HG02970 (cell line): ENCODE measurements around the gene HSPBP1.
A peak's percentile ranks its signal among the peaks of the same experiment; 100 is the strongest.

Experiments used
- ATAC-seq: cut with Tn5 transposase; IDR thresholded peaks from one replicate; pipeline ENCODE4 v1.9.1; 2021; ENCODE audit warnings: mild to moderate bottlenecking, moderate library complexity, moderate number of reproducible peaks; ENCODE audit not compliant: unreplicated experiment, low FRiP score

The HSPBP1 gene

DNA sequence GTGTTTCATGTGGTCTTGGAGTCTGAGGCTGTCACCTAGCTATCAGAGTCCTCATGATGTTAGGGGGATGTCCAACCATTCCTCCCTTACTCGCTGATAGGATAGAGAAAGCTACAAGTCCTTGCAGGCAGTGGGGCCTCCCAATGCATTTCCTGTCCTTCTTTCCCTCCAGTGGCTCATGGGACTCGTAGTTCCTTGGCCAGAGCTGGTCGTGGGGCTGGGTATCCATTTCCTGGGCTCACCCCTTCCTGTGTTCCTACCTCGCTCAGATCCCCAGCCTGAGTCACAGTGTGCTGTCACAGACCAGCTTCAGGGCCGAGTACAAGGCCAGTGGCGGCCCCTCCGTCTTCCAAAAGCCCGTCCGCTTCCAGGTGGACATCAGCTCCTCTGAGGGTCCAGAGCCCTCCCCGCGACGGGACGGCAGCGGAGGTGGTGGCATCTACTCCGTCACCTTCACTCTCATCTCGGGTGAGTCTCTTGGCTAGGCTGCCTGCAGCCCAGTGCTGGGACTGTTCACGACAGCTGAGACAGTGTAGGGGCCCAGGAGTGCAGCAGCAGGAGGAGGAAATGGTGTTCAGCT is 26.2 kb upstream of the HSPBP1 start:
- no peak for ATAC-seq

DNA sequence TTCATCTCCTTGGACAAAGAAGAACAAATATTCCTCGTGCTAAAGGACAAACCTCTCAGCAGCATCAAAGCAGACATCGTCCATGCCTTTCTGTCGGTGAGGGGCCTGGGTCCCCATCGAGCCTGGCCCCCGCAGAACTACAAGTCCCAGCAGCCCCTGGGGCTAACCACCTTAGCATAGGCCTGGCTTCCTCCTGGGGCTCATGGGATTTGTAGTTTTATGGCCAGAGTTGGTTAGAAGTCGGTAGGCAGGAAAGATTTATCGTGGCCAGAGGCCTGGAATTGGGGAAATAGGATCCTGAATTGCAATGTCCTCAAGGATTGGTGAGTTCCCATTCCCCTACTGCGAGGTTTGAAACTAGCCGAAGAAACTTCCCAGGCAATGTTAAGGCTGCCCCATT is 25.6 kb upstream of the HSPBP1 start:
- no peak for ATAC-seq

DNA sequence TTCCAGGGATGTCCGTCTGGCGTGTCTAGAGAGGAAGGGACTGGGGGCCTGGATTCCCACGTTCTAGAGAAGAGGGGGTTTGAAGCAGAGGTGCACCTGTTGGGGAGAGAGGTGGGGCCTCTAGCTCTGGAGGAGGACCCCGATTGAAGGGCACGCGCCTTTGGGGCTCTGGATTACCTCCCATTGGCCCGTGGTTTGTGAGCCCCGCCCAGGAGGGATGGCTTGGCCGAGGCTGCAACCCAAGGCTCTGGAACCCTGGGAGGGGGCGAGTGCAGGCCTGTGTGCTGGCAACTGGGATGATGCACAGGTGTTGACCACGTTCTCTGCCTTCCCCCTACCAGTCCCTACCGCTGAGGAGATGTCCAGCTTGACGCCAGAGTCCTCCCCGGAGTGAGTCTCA is 25.1 kb upstream of the HSPBP1 start:
- ATAC-seq: no peak

DNA sequence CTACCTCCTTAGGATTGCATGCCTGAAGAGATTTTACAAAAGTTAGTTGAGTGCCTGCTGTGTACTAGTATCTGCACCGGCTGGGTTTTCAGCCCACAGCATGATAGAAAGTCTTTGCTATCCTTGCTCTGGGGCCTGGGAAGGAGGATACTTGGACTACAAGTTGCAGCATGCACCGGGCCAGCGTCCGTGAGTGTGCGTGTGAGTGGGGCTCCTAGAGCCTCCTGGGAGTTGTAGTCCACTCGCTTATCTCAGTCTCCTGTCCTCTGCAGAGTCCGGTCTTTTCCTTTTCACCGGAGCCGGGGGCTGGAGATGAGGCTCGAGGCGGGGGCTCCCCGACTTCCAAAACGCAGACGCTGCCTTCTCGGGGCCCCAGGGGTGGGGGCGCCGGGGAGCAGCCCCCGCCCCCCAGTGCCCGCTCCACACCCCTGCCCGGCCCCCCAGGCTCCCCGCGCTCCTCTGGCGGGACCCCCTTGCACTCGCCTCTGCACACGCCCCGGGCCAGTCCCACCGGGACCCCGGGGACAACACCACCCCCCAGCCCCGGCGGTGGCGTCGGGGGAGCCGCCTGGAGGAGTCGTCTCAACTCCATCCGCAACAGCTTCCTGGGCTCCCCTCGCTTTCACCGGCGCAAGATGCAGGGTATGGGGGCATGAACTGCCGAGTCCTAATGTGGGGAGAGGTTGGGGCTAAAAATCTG is 24.5 kb upstream of the HSPBP1 start:
- no peak for ATAC-seq

DNA sequence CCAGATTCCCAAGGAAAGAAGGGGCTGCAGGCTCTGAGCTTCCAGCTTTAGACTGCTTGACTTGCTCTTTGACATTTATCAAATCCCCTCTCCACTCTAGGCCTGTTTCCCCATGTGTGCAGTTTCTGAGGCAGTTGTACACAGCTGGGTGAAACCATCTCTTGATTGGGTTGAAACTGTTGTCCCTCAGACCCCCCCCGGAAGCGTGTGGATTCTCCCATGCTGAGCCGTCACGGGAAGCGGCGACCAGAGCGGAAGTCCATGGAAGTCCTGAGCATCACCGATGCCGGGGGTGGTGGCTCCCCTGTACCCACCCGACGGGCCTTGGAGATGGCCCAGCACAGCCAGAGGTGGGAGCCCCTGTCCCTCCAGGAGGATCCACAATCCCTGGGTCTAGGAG is 23.6 kb upstream of the HSPBP1 start:
- no peak for ATAC-seq

DNA sequence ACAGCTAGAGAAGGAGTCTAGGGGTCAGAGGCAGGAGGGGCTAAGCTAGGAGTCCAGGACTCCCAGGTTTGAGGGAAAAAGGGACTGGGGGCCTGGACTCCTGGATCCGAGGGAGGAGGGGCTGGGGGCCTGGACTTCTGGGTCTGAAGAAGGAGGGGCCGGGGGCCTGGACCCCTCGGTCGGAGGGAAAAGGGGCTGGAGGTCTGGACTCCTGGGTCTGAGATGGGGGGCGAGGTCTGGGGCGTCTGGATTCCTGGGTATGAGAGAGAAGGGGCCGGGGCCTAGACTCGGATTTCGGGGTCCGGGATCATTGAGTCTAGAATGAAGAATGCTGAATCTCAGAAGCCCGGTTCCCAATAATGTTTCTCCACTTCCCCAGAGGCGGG is 22.4 kb upstream of the HSPBP1 start:
- ATAC-seq: no peak

DNA sequence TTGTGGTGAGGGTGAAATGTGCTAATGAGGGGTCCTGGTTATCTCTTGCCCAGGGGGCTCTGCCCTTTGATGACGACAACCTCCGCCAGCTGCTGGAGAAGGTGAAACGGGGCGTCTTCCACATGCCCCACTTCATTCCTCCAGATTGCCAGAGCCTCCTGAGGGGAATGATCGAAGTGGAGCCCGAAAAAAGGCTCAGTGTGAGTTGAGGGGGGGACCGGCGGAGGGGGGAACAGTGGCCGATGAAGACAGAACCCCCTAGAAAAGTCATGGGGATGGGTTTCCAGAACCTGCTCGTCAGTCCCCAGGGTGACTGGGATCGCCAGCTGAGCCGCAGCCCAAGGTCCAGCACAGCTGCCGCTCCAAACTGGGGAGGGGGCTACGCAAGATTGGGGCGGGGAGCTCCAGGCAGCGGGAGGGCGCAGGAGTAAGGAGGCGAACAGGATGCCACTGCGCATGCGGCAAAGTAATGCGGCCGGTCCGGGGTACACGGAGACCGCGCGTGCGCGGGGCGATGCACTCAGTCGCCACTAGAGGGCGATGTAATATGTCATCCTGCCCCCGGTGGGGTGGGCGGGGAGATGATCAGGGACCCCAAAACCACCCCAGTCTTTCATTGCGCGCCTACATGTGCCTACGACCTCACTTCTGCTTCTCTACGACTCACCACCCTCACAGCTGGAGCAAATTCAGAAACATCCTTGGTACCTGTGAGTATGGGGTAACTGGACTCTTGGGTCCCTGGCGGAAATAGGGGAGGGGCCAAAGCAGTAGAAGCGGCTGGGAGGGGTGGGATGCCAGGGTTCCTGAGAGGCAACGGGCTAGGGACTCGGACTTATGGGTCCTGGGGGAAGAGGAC is 21.8 kb upstream of the HSPBP1 start:
- ATAC-seq: peak; percentile 71

DNA sequence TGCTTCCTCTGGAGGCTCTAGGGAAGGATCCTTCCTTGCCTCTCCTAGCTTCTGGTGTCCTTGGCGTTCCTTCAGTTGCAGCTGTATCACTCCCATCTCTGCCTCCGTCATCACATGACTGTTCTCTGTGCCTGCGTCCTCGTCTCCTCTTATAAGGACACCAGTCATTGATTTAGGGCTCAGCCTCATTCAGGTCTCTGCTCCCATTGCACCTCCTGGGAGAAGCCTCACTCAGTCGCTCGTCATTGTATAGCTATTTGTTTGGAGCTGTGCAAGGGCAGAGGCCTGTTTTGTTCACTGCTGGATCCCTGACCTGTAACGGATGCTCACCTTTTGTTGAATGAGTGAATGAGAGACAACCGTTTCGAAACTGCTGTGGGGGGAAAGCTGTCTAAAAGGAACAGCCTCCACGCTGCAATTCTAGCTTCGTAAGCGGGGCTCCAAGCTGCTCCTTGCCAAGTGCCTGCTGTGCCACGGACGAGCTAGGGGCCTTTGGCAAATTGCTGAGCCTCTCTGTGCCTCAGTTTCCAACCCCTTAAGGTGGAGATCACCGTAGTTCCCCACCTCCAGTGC is 21.1 kb upstream of the HSPBP1 start:
- no peak for ATAC-seq

DNA sequence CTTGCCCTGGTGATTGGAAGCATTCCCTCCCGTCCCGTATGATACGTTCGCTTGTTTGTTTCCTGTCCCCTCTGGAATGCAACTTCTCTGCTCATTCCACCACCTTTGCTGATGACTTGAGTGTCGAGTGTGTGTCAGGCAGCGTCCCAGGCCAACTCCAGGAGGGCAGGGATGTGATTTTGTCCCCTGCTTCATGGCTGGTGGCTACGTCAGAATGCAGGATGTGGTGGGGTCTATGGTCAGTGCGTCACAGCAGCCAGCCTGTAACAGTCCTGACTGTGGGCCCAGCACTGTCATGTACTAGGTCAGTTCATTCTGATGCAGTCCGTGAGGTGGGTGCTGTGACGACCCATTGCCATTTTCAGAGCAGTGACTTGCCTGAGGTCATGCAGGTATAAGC is 20.1 kb upstream of the HSPBP1 start:
- no peak for ATAC-seq

DNA sequence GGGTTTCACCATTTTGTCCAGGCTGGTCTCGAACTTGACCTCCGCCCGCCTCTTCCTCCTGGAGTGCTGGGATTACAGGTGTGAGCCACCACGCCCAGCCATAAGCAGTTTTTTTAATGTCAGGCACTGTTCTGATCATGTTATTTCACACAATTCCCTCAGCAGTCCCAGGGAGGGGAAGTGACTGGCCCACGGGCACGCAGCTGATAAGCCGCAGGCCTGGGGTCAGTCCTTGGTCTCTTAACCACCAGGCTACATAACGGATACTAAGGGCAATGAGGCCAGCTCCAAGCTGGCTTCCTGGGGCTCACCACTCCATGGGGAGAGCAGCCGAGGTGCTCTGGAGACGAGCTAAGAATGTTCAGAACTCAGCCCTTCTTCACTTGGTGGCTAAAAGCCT is 17.4 kb upstream of the HSPBP1 start:
- ATAC-seq: no peak

DNA sequence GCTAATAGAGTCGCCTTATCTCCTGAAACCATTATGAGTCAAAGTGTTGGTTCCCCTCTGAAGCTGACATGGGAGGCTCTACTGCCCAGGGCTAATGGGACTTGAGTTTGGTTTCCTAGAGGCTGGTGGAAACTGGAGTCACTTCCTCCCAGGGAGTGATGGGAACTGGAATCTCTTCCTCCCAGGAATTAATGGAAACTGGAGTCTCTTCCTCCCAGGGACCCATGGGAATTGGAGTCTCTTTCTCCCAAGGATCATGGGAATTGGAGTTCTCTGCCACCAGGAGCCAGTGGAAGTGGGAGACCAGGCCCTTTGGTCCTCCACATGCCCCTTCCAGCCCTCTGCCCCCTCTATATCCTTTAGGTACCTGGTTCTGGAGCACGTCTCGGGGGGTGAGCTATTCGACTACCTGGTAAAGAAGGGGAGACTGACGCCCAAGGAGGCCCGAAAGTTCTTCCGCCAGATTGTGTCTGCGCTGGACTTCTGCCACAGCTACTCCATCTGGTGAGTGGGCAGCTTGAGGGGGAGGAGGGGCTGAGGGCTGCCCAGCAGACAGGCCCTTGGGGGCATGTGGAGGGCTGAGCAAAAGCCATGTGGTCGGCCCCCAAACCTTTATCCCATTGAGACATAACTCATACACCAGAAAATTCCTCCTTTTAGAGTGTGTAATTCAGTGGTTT is 9.3 kb upstream of the HSPBP1 start:
- ATAC-seq: no peak

DNA sequence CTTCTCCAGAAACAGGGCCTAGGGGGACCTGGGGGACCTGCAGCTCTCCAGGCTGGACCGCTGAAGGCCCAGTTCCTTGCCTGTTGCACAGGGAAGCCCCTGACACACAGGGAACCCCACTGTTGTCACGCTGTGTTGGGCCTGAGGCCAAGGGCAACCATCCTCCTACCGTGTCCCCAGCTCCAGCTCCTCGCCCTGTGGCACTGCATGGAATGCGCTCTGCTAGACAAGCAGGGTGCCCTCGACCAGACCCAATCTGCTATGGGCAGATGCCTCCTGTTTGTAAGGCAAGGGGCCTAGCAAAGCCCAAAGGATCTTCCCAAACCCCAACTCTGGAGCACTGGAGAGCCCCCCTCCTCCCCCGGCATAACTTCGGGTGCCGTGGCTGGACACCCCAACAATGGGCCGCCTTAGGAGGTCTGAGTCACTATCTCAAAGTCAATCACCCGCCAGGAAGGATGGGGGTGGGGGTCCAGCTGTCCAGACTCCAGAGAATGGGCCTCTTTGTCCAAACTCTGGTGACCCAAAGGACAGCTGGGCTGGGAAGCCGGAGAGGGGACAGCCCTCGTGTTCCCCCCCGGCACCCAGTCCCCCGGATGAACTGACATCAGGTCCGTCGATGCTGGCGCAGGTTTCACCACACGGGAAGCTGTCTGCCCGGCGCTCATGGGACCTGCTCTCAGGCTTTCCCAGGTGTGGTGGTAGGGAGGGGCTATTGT is 7.6 kb upstream of the HSPBP1 start:
- no peak for ATAC-seq

DNA sequence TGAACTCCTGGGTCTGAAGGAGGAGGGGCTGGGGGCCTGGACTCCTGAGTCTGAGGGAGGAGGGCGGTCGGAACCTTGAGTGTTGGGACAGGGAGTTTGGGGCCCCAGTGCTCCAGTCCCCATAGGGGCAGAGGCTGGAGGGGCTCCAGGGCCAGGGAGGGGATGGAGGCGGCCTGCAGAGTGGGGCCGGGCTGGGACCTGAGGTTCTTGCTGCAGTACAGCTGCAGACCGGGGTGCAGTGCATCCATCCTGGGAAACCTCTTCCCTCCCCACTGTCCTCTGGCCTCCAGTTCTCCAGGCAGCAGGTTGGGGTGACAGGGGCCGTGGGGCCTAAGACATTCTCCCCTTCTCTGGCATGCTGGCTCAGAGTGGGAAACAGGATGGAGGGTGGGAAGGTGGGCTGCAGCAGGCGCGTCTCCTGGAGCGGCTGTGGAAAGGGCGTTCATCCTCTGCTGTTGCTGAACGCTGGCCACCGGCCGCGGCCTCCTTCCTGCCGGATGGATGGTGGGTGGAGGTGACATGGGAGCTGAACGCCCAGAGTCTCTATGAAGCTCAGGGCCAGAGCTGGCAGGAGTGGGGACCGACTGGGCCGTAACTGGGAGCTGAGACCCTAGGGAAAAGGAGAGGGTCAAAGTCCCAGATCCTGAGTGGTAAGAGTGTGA is 5.5 kb upstream of the HSPBP1 start:
- no peak for ATAC-seq

DNA sequence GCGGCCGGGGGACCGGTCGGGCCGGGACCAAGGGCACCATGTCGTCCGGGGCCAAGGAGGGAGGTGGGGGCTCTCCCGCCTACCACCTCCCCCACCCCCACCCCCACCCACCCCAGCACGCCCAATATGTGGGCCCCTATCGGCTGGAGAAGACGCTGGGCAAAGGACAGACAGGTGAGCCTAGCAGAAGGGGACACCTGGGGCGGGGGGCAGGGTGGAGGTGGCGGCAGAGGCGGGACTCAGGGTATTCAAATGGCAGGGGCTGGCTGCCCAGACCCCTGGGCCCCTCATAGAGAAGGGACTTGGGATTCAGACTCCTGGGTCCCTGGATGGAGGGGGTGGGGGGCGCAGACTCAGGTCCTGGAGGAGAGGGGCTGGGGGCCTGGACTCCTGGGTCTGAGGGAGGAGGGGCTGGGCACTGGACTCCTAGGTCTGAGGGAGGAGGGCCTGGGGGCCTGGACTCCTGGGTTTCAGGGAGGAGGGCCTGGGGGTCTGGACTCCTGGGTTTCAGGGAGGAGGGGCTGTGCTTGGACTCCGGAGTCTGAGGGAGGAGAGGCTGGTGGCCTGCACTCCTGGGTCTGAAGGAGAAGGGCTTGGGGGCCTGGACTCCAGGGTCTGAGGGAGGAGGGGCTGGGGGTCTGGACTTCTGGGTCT is 4.6 kb upstream of the HSPBP1 start:
- ATAC-seq: no peak

DNA sequence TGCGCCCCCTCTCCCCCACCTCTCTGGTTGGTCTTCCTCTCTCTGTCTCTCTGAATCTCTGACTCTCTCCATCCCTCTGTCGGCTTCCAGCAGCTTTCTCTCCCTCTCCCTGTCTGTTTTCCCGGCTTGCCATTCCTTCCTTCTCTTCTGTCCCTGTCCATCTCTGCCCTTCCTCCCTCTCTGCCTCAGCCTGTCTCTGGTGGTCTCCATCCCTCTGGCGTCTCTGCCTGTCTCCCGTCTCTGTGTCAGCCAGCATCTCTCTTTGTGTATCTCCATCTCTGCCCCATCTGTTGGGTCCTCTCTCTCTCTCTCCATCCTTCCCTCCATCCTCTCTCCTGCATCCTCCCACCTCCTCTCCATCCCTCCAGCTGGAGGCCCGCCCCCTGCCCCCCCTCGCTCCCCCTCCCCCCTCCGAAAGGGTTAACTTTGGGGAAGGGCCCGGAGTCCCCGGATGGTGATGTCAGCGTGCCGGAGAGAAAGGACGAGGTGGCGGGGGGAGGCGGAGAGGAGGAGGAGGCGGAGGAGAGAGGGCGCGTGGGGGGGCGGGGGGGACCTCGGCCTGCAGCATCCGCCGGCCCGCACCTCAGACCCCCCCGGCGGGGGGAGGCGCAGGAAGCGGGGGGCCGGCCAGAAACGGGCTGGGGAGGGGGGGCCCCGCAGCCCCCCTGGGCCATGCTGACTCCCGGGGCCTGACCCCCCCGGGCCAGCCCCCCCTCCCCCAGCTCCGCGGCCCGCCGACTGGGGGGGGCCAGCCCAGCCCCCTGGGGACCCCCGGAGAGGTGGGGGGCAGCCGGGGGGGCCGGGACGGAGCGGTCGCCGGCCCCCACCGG is 3.9 kb upstream of the HSPBP1 start, which contains the start of gene BRSK1:
Gene BRSK1 (plus strand): TSS at position 450 of the 830 bp plus-strand sequence. CDS start 446 bp downstream, outside the sequence.
- ATAC-seq: no peak

DNA sequence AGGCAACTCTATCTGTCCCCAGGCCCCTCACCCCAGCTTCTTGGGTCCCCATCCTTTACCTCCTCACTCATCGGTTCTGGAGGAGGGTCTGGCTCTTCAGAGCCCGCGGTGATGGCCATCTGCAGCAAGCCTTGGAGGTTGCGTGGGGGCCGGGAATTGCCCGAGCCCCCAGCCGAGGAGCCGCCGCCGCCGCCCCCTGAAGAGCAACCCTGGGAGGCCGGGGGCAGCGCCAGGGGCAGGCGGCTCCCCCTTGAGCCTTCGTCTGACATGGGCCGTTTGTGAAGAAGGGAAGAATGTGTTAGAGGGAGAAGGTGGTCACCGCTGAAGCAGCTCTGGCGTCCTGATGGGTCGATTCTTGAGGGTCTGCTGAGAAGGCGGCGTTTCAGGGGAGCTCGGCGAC is 570 bp downstream of the HSPBP1 start:
- ATAC-seq: no peak

DNA sequence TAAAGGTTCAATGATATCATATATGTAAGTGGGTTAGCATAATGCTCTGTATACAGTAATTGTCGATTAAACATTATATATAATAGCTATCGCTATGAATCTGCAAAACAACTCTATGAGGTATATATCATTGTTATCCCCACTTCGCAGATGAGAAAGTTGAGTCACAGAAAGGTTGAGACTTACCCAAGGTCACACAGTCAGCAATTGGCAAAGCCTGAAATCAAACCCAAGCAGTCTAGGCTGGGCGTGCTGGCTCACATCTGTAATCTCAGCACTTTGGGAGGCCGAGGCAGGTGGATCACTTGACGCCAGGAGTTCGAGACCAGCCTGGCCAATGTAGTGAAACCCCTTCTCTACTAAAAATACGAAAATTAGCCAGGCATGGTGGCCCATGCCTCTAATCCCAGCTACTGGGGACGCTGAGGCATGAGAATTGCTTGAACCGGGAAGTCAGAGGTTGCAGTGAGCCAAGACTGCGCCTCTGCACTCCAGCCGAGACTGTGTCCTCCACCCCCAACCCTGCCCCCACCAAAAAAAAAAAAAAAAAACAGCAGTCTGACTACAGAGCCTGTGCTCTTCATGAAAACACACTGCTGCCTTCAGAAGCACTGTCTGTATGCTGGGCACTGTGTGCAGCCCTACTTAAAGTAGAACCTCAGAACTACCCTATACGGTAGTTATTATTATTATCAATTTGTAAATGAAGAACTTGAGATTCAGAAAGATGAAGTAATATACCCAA is 1.3 kb downstream of the HSPBP1 start:
- ATAC-seq: no peak
